DMS79 (cell line): ENCODE measurements around the gene TDRD10.
"Not testable (repeated sequence)": the region's sequence is repeated elsewhere in the genome, so short reads cannot be mapped to it uniquely, and the experiment has no call there.

ENCODE experiments used
- DNase-seq: peaks from one replicate; lab custom pipeline; 2025; lab: John Stamatoyannopoulos, UW

TDRD10 gene

DNA sequence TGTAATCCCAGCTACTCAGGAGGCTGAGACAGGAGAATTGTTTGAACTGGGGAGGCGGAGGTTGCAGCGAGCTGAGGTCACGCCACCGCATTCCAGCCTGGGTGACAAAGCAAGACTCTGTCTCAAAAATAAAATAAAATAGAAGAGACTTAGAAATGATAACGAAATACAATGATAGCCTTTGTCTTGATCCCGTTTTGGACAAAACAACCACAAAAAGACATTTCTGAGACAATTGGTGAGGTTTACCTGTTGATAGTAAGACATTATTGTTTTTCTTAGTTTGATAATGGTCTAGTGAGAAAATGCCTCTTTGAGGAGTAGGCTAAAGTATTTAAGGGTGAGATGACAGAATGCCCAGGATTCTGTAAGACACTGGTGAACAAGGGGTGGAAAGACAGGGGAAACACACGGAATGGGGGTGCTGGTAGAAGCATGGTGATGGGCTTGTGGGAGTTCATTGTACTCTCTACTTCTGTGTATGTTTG lies 12.1 kb downstream of the TDRD10 start:
- DNase-seq, result no peak

DNA sequence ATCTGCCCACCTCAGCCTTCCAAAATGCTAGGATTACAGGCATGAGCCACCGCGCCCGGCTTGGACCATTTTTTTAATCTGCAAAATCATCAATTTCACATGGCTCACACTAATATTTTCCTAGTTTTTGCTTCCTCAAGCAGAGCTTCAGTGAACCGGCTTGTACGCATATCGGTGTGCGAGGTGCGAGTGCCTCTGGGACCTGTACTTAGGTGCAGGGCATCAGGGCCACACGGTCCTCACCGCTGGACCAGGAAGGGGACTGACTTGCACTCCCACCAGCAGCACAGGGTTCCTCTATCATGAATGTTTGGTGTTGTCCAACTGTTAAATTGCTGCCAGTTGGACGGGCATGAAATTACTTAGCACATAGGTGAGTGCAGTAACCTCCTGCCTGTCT lies 15.6 kb downstream of the TDRD10 start:
- no peak for DNase-seq

GRCh38 chr1:154519591-154519991 lies 17.6 kb downstream of the TDRD10 start:
- DNase-seq, result no peak

DNA sequence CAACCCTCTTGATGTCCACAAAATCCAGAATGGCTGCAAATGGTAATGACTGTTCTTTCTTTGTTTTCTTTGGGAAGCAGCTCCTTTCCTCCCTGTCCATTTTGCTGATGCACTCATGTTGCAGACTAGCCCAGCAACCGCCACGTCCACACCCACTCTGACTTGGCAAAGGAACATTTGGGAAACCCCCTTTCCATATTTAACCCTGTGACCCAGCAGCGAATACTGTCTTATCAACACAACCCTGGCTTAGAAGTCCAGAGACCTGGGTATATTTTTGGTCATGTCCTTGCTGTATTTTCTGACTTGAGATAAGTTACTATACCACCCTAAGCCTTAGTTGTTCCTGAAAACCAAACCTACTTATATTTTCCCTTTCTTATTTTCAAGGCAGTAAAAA lies 18.3 kb downstream of the TDRD10 start:
- DNase-seq, result no peak

GRCh38 chr1:154521695-154522094 lies 19.7 kb downstream of the TDRD10 start:
- DNase-seq, result no peak

GRCh38 chr1:154524881-154525280 lies 22.9 kb downstream of the TDRD10 start:
- DNase-seq, result no peak

DNA sequence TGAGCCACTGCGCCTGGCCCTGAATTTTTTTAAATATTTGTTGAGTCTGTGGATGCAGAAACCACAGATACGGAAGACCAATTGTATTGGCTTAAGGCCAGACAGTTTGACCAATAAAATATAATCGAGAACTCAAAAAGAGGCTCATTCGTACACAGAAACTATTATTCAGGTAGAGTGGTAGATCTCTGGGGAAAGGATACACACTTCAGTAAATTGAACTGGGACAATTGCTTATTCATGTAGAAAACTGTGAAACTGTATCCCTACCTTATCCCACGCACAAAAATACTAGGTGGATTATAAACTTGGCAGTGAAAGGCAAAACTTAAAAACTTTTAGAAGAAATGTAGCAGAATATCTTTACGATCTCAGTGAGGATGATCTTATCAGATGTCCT lies 25.2 kb downstream of the TDRD10 start:
- no peak for DNase-seq

GRCh38 chr1:154529308-154529707 lies 27.3 kb downstream of the TDRD10 start:
- no peak for DNase-seq

DNA sequence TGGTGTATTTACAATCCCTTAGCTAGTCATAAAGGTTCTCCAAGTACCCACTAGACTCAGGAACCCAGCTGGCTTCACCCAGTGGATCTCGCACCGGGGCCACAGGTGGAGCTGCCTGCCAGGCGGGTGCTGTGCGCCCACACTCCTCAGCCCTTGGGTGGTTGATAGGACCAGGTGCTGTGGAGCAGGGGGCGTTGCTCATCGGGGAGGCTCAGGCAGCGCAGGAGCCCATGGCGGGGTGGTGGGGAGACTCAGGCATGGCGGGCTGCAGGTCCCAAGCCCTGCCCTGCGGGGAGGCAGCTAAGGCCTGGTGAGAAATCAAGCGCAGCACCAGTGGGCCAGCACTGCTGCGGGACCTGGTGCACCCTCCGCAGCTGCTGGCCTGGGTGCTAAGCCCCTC lies 29.9 kb downstream of the TDRD10 start:
- DNase-seq, result not testable (repeated sequence)

- peak; percentile 9 for DNase-seq
These were observed 32.2 kb downstream of the TDRD10 start for GRCh38 chr1:154533952-154534844.

DNA sequence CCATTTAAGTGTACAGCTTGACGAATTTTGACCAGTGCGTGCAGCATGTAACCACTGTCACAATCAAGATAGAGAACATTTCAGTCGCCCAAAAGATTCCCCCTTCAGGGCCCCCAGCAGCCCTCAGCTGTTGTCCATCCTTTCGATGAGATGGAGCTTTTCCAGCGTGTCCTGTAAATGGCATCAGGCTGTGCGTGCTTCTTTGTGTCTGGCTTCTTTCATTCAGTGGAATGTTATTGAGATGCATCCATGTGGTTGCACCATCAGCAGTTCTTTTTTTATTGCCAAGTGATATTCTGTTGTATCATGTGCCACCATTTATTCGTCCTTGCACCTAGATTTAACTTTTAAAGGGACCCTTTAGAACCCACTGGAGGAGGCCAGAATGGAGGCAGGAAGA lies 34.6 kb downstream of the TDRD10 start:
- DNase-seq, result no peak

DNA sequence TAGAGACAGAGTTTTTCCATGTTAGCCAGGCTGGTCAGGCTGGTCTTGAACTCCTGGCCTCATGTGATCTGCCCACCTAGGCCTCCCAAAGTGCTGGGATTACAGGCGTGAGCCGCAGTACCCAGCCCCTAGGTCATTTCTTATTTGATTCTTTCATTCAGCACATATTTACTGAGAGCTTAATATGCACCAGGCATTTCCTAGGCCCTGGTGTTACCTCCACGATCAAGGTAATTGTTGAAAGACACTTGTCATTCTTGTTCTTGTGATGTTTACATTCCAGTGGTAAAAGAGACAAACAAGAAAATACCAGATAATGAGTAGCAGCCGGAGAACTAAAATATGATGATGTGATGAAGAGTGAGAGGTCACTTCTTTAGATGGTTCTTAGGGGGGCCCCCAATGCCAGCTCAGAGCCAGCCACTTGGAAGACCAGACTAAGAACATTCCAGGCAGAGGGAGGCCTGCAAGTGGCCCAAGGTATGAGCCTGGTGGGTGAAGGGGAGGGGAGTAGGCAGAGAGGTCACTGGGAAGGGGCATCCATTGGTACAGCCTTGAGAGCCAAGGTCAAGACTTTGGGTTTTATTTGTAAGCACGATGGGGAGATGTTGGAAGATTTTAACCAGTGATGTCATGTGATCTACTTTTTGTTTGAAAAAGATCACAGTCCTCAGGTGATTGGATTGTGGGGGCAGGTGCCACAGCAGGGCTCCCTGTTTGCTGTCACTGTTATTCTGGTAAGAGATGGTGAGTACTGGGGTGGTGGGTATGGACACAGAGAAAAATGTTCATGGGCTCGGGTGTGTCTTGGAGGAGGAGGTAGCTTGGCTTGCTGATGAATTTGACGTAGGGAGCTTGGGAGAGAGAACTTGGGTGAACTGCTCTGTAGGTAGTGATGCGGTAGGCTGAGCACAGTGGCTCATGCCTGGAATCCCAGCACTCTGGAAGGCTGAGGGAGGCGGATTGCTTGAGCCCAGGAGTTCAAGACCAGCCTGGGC lies 37.8 kb downstream of the TDRD10 start:
- DNase-seq, result no peak

- no peak for DNase-seq
These were observed 39.2 kb downstream of the TDRD10 start for GRCh38 chr1:154541231-154541630.

DNA sequence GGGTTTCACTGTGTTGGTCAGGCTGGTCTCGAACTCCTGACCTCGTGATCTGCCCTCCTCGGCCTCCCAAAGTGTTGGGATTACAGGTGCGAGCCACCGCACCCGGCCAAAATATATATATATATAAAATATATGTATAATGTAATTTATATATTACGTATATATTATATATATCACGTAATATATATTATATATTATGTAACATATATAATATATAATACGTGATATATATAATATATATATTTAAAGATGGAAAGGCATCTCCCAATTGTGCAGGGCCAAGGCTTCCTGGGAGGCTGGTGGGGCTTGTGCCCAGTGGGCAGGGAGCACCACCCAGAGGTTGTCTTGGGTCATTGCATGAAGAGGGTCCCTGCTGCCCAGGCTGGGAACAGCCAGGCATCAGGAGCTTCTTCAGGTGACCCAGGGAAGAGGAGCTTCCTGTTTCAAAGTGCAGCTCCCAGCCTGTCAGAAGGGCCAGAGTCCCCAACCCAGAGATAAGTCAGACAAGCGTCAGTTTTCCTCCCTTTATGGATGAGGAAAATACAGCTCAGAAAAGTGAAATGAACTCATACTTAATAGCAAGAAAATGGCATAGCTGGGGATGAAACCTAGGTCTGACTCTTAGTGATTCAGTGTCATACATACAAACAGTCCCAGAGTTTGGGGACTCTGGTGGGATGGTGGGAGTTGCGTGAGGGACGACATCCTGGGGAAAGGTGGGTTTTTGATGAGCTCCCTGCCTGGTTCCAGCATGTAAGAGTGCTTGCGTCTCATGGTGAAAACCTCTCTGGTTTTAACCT lies 44.4 kb downstream of the TDRD10 start:
- peak; percentile 16 for DNase-seq

- DNase-seq, result no peak
These were observed 45.2 kb downstream of the TDRD10 start for GRCh38 chr1:154547105-154547732.

GRCh38 chr1:154548028-154548427 lies 46.0 kb downstream of the TDRD10 start:
- no peak for DNase-seq

DNA sequence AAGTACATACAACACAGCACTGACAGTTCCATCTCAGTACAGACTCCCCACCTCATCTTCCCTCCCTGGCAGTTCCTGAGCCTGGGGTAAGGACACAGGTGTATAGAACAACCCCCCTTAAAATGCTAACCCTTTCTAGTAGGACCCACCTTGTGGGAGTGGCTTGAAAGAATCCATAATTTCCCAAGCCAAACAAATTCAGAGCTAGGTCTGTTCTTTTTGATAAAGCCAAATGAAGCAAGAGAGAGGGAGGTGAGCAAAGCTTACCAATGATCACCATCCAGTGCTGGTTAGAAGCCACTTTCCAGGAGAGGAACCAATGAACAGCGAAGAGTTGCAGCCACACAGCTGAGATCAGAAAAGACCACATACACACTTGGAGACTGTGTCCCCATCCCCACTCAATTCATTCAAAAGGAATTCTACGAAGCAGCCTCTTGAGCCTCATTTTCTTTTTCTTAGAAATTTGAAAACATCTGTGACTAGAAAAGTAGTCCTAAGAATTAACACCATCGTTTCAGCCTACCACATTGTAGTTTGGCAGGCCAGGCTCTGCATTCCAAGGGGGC lies 47.3 kb downstream of the TDRD10 start:
- DNase-seq, result no peak

DNA sequence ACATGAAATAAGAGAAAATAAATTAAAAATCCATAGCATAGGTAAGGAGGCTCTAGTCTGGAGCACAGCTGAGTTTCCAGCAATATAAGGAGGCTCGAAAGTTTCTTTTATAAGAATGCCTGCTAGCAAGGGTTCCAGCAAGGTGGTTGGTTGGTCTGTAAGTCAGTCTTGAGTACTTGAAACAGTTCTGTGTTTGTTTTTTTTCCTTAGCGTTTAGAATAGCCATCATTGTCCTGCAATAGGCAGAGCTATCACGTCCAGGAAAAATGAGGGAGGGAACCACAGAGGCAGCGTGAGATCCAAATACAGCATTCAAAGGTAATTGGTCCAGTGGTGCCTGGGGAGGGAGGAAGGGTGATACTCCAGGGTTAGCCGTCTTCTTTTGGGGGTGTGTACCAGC lies 48.1 kb downstream of the TDRD10 start:
- DNase-seq, result no peak

DNA sequence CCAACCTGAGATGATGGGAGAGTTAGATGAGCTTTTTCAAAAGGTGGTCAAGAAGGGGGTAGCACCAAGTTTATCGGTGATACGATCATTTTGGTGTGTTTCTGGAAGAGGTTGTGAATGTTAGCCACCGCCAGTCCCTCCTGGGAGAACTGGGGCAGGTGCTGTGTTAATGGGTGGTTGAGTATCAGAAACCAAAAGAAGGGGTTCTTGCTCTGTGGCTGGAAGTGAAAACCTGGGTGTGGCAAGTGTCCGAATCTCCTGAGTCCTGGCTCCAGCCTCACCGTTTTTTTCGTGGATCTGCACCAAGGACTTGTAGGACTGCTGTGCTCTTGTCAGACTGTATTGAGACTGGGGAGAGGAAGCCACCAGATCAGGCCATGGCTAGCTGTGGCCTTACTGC lies 48.6 kb downstream of the TDRD10 start:
- DNase-seq, result no peak

DNA sequence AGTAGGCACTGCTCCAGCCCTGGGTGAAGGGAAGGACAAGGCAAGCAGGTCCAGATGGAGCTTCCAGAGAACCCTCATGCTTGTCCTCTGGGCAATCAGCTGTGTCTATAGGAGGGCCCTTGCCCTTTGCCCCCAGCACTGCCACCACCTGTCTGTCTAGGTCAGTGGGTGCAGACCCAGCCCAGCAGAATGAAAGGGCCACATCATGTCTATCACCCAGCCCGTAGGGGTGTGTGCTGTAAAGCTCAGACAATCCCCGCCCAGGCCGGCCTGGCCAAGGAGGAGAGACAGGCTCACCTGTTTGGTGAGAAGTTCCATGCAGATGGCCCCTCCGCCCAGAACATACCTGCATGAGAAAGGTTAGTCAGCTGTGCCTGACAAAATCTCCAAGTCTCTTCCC lies 49.5 kb downstream of the TDRD10 start:
- DNase-seq, result no peak

DNA sequence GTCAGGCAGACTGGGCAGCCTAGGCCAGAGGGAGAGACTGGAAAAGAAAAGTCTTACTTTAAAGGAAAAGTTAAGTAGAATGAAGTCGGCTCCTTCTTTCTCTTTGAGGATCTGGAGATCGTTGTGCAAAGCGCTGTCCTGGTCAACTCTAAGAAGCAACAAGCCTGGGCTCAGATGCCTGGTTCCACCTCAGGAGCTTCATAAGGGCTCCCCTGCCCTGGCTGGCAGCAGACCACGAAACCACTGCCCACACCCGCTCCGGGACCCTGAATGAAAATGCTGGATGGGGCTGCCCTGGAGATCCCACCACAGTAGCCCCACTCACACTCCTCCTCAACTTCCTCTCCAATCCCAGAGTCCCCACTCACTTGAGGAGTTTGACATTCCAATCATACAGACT lies 50.0 kb downstream of the TDRD10 start:
- DNase-seq, result peak; percentile 15
